Stromal cell of bone marrow (primary cell): ENCODE results near the gene FOCAD.

Experiments used
- DNase-seq: peaks from one replicate; pipeline ENCODE4 v3.0.0-alpha.2; 2012; ENCODE audit warnings: low read depth

Gene FOCAD

DNA sequence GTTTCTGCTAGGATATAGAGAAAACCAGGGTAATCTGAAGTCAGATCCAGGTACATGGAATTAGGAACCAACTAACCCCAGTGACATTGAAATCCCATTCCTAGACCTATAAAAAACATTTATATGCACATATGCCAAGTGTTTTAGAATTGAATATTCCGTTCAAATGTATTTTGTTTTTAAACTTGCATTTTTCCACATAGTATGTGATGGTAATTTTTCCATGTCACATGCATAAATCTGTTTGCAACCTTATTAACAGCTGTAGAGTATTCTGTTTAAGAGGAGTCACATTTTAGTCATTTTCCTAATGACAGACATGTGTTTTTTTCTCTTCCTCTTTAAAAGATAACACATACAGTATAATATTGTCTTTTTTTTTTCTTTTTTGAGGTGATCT, 50.2 kb downstream of the FOCAD start:
- DNase-seq: no peak

DNA sequence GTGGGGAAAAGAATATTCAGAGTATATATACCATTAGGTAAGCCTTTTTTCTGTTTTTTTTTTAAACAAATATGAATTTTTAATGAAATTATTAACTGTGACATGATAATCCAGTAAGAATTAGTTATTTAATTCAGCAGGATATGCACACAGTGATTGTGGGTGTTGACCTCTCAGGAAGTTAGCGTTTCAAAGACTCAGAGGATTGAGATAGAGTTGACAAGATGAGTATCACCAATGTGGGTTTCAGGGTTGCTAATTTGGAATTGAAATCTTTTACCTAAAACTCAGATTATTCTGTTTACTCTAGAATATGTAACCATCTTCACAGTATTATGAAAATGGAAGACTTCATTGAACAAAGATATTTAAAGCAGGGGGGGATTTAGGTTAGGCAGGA, 56.2 kb downstream of the FOCAD start:
- no peak for DNase-seq

DNA sequence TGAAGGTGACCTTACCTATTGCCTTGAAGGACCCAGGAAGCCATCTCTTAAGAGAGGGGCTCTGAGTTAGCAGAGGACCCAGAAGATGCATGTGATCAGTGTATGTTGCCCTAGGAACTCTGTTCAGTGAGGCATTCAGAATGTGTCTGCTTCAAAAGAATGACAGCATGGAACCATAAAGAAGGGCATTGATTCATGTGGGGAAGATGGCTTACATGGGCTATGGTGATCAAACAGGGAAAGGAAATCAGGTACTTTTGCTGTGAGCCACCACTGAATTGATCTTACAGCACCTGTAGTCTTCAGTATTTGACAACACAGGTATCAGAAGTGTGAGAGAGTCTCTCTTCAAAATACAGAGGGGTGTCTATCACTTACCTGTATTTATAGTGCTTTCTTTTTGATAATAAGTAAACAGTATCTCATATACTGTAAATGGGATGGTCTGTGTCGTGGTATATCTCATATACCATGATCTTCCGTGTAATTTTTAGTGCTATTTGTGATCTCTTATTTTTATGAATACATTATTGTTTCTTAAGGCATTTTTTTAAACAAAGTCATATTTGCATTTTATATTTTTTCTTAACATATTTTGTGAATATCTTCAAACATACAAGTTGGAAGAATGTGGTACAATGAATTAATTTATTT, 57.0 kb downstream of the FOCAD start:
- DNase-seq: no peak

DNA sequence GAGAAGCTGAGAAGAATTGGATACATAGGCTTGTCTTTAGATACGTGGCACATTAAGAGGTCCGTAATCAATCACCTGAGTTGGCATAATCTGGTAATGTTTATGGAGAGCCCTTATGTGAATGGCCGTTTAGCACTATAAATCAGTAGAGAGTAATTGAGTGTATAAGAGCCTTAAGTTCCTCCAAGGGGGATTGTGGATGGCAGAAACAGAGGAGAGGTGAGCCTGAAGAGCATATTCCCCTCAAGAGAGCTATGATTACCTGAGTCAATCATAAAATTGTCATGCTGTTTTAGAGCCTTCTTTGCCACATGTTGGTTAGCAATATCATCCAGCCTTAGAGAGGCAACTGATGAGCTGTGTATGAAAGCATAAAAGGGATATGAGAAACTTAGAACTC, 58.8 kb downstream of the FOCAD start:
- no peak for DNase-seq

DNA sequence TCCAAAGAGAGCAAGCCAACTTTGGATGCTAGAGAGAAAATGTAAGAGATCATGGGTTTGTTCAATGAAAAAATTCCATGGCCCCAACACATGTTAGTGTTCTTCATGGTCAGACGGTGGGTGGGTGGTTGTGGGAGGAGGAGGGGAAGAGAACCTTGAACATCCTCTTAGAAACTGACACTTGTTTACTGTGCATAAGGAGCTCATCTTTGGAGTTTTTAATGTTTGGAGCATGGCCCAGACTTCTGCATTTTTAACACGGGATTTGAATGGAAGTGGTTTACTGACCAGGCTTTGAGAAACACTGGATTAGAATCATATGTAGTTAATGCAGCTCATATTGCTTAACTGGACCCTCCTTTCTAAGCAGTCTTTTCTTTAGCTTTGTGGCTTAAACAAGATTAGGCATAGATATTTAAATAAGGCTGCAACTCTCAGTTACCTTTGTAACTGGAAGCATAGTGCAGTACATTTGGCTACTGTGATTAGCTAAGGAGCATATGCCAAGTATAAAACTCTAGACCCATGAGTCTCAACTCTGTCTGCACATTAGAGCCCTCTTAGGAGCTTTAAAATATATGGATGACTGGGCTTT, 60.1 kb downstream of the FOCAD start:
- DNase-seq: no peak

DNA sequence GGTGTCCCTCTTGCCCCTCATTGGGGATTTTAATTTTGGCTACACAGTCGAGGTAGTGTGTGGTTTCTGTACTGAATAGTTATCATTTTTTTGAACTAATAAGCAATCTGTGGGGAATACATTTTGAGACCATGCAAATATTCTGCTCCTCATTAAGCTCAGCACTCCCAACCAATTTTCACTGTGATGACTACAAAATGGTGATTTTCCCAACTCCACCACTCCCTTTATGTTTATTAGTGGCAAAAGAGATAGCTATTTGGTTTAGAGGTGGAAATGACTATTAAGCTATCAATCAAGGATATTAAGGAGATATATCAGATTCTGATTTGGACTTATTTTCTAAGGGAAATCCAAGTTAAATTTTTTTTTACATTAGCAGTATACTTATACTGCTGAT, 62.9 kb downstream of the FOCAD start:
- no peak for DNase-seq

DNA sequence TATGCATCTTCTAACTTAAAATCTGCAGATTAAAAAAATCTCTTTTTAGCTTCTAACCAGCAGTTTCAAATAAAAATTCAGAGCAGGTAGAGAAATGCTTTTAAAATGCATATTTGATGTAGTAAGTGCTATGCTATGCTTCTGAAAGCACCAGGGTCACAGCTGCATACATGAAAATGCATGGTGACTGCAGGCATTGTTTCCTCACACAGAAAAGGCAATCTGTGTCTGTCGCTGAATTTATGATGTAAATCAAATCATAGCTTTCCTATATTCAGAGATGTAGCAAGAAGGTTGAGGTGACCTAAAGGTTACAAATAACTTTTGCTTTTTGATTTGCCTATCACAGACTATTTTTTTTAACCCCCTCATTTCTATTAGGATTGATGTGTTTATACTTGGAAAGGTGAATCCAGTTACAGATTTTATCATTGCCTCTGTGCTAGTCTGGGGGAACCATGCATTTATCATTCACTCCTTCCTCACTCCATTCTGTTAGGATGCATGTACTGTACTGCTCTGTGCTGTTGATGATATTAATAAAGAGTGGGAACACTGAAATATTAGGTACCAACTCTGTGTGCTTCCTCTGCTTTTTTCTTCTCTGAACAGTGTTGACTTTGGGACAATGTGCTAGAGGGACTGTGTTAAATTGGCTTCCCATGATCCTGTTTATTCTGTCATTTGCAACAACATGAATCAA, 65.6 kb downstream of the FOCAD start:
- DNase-seq: no peak

DNA sequence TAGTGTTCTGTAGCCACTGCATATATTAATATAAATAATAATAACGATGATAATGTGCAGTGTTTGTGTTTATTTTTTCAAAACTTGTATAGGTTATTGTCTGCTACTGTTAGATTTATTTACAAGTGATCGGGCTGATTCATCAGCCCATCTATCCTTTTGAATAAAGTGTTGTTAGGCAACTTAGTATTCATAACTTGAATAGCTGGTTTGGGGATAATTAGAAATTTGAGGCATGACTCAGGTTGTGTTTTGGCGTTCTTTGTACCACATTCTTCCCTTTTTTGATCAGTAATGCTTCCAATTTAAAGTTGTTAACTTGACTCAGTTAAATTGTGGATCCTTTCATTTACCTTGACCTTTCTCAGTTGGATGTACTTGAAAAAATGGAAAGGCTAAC, 69.7 kb downstream of the FOCAD start:
- DNase-seq: no peak

DNA sequence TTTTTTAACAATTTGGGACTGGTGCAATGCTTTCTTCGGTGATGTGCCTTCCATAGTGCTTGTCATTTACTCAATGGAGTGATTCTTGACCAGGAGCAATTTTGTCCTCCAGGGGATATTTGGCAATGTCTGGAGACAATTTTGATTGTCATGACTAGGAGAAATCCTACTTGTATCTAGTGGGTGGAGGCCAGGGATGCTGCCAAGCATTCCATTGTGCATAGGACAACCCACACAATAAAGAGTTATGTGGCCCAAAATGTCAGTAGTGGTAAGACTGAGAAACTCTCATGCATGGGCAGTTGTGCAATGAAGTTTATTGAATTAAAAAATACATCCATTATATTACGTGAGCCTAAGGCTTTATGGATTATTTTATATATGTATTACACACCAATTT, 70.5 kb downstream of the FOCAD start:
- no peak for DNase-seq

DNA sequence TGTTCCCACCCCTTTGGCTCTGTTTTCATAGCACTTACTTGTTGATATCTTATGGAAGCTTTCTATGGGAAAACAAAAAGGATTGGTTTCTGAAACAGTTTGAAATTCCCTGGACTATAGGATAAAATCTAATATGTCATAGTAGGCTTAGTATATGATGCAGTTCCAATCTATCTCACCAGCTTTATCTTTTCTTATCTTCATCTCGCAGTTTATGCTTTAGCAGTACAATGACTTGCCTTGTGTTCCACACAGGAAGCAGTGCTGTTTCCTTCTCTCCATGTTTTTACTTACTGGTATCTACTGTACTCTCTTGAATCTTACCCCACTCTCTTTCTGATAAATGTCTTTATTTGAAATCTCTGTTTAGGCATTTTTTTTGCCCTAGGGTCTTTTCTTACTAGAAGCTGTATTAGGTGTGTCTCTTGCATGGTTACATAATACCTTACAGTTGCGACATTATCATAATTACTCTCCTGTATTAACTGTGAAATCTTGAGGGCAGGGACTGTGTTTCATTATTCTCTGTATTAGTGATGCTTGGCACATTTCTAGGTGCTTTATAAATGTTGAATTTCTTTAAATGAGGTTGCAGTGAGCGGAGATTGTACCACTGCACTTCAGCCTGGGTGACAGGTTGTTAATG, 76.3 kb downstream of the FOCAD start:
- DNase-seq: no peak

DNA sequence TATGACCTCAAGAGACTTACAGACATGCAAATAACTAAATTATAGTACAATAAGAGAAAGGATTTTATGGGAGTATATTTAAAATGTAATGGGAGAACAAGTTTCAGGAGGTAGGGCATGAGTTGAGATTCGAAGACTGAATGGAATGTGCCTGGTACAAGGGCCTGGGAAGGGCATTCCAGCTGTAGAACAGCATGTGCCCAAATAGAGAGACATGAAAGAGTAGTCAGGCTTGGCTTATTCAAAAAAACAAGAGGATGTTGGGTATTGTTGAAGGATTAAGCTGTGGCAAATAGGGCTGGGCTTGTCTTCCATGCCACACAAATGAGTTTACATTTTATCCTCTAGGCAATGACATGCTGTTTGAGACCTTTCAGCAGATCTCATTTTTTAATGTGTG, 86.9 kb downstream of the FOCAD start:
- DNase-seq: no peak

DNA sequence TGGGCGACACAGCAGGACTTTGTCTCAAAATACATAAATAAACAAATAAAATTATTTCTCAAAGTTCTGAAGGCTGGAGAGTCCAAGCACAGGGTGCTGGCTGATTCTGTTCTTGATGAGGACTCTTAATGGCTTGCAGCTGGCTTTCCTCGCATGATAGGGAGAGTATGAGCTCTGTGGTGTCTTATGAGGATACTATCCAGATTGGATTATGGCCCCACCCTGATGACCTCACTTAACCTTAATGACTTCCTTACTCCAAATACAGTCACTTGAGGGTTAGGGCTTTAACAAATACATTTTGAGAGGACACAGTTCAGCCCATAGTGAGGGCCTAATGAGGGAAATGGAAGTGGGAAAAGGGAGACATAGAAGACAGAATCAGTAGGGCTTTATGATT, 87.7 kb downstream of the FOCAD start:
- no peak for DNase-seq

DNA sequence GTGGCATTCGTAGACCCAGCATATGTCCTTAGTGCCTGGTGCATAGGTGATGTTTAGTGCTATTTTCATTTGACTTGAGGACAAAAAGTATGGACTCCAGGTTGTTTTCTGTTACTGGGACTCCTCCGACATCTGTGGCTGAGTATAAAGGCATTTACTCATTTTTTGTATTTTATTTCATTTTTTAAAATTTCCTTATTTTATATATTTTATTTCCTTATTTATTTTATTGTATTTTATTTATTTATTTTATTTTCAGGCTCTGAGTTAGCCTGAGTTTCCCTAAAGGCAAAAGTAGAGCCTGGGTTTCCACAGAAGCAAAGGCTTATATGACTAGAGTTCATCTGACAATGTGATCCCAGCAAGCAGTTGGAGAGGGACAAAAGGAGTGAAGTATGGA, 91.6 kb downstream of the FOCAD start:
- DNase-seq: no peak

DNA sequence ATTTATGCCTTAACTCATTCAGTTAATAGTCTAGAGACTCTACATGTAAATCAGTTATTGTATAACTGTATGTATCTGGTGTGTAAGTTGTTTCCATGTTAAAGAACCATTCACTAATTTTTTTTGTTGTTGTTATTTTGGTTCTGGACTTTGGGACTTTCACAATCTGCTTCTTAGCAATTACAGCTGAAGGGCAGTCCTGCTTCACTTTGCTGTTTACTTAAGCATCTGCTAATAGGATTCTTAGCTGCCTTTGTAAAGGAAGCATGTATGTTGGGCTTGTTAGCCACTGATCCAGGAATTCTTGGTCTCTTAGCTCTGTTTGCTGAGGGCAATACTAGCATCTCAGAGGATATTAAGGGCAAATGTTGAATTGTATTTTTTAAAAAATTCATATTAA, 97.0 kb downstream of the FOCAD start:
- no peak for DNase-seq

DNA sequence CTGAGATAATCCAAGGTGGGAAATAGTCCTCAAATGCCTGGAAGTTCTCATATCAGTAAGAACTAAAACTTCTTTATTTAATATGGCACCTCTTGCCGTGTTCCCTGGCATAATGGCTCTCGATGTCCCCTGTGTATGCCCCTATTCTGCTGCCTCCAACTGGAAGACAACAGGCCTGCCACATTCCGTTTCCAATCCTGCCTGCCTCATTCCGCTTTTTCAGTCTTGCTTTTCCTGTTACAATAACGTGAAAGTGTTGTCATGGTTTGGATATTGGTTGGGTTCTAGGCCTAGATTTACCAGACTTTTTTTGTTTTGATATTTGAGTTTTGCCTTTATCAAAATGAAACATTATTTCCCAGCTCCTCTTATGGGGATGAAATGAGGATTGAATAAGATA, 98.2 kb downstream of the FOCAD start:
- no peak for DNase-seq

DNA sequence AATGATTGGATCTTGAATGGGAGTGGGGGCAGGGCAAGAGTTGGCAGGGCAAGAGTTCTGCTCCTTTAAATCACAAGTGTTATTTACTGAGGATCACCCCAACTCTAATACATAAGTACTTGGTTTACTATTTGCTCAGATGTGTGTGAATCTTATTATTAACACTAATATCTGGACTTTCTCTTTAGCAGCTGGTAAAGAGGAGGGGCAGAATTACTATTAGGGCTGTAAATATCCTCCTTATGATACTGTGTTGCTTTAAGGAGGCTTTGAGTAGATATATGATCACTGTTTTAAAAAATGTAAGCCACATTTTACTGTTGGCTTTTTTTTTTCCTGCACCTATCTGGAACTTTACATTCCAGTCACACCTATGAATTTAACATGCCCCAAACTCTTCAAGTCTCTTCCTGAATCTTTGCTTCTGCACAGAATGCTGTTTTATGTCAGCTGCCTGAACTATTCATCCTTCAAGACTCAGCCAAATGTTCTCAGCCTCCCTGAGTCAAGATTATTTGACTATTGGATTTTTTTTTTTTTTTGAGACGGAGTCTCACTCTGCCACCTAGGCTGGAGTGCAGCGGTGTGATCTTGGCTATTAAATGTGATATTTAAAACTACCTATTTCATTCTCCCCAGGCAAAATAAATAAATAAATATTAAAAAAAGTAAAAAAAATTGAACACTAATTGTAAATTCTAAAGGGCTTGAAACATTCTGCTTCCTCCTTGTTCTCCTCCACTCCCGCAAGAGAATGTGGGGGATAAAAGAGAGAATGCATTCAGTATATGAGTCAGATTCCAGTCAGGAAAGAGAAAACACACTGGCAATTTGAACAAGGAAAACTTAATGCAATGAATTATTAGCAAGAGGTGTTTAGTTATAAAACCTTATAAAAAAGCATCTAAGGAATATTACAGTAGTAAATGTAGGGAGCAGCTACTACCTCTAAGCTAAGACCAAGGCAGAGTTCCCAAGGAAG, 99.3 kb downstream of the FOCAD start:
- DNase-seq: no peak

DNA sequence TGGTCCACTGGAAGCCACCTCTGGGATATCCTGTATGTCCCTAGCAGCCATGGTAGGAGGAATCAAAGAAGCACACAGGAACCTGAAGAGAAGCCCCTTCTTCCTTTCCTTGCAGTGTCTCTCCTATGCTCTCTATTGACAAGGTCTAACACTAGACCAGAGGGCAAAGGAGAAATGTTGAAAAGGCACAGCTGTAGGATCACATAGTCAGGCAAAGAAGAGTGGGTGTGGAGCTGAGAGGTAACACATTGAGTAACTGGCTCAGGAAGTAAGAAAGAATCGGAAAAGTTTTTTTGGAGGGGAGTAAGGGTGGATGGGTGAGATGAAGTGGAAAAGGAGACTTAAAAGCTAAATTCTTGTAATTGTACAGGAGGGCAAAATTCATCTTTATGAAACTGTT, 100.1 kb downstream of the FOCAD start:
- no peak for DNase-seq

DNA sequence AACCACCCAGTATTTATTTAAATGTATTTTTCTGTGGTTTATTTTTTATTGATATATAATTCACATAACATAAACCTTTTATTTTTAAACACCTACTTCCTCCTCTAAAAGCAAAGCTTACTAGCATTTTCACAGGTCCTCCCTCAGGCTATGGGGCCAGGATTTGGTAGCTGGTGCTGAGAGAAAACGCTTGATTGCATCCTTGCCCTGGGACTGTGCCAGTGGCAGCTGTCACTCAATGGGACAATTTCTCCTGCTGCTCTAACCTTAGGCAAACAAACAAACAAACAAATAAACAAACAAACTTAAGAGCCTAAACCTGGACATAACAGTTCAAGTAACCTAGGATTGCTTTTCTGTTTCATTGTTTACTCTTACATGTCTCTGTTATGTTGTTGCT, 102.7 kb downstream of the FOCAD start:
- no peak for DNase-seq

DNA sequence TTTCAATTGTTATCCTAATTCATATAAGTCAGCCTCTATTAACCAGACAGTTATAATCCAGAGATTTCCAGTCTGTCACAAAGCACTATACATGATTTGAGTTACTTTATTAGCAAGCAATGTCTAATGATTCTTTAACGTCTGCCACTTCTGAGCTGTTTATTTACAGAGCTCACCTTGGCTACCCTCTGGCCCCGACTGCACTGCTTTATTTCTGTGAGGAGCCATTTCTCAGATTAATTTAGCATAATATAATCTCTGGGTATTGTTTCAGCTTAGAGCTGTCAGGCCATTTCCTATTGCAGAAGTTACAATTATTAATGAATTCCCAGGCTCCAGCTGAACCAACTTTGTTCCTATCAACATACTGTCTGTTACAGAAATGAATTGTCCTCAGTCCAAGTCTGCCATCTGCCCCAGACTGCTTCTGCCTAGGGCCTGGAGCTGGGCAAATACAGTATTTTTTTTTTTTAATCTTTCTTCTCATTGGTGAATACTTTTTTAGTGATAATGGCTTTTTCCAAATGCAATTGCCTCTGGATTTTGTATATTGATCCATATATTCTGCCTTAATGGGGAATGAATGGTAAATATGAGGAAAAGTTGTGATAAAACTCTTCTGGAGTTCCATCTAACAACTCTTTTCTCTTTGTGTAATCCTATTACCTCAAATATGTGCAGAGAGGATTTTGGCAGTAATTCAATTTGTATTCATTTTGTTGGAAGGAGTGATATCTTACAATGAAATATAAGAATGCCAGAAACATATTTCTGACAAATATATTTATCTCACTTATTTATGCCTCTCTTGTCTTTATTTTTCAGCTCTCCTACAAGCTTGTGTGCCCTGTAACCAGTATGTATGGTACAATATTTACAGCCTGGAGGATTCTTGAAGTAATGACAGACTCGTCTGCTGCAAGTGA, 104.7 kb downstream of the FOCAD start:
- DNase-seq: no peak

DNA sequence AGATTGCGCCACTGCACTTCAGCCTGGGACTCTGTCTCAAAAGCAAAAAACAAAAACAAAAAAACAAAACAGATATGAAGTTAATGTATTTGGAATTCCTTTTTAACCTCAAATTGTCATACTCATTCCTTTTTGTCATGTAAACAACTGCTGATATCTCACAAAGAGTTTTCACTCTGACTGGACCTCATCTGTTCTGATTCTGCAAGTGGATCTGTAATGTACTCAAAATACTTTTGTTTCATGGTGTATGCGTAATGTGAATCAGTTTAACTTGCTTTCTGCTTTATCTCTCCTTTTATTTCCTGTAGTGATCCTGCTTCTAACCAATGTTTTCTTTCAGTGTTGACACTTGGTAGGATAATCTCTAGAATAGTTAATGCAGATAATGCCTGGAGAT, 106.7 kb downstream of the FOCAD start:
- no peak for DNase-seq

DNA sequence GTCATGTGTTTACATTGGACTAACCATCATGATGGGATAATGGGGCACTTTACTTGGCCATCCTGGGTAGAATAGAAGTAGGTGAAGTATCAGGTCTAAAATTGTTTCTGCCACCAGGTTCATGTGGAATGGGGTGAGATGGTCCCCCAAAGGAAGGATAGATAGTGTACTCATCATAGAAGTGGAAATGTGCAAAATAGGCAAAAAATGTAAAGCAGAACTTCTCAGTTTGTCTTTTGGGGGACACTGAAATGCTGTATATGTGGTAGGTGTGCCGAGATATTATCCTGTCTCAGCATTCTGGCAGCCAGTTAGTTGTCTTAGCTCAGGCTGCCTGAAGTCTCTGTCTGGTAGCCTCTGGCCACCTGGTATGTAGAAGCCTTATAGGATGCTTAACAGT, 107.6 kb downstream of the FOCAD start:
- DNase-seq: no peak
